ENCODE measurements around the gene APC2. TPM values are rescaled to one million over a fixed set of nuclear protein-coding genes. Genes with fewer than 3 reads are reported as not detected.

The APC2 gene
- polyA plus RNA-seq, 4 donors = 0.58 to 2.1 (median 0.81) TPM; not detected in 1

GRCh38 chr19:1424192-1424955, 25.5 kb upstream of the APC2 start:
- no peak for FAIRE-seq

DNA sequence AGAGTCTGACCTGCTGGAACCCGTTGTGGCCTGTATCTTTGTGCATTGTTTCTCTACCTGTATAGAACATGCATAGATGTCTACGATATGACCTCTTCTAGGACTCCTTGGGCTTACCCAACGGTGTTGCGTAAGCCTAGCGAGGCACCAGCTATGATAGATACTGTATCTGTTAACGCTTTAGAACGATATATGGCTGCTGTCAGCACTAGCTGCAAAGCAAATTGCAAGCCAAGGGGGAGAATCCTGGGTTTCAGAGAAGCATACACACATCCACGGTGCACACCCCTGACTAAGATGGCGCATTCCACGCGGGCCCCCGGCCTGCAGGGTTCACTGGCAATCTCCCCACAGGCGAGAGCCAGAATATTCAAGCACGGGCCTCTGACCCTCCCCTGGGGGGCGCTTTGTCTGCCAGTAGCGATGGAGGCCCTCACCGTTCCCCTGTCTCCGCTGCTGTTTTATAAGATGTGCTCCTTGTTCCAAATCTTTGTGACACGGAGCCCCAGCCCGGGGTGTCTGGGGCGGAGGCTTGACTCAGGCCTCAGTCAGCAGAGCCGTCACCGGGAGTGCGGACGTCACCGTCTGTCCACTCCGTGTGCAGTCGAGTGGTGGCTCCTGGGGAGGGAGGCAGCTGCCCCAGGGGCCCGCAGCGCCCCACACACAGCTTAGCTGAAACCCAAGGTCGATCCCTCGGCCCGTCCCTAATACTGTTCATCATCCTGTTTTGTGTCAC, 24.7 kb upstream of the APC2 start:
- Histone ChIP-seq H3K27me3 (ENCODE audit: control insufficient read depth in 3 of 3, insufficient read depth in 3 of 3, low read length in 3 of 3) (no peaks in the 10 kb centered on the region), H3K9me3 (ENCODE audit: control insufficient read depth in 2 of 2, insufficient read depth in 1 of 2, low read depth in 1 of 2, low read length in 1 of 2) (no peaks in the 10 kb centered on the region), H3K4me3 (ENCODE audit: low read depth in 1 of 3, low read length in 3 of 3) (no peak overlapping the region), H3K4me1 (ENCODE audit: control insufficient read depth in 3 of 3, insufficient read depth in 2 of 3, low read depth in 1 of 3, low read length in 2 of 3) (peaks cover 0 to 35% (median 0%) of the 10 kb centered on the region in 3 donors), H3K36me3 (ENCODE audit: control insufficient read depth in 3 of 3, insufficient read depth in 2 of 3, low read depth in 1 of 3, low read length in 3 of 3) (peaks cover 17 to 99% (median 17%) of the 10 kb centered on the region in 3 donors), H3K27ac (ENCODE audit: low read depth in 1 of 3, low read length in 2 of 3) (peak overlapping the region in 1 of 3 donors; percentile 84)
- peak in 1 of 2 donors; percentile 68 for DNase-seq
- 89 to 91% (median 89%) methylated on average over 33 of the region's 33 CpGs for WGBS, 3 donors
- FAIRE-seq = no peak

More at GRCh38 chr19:1424192-1424955, 25.5 kb upstream of the APC2 start:
- Histone ChIP-seq H3K4me1 (ENCODE audit: control insufficient read depth in 3 of 3, insufficient read depth in 2 of 3, low read depth in 1 of 3, low read length in 2 of 3) (peaks cover 0 to 29% (median 0%) of the 10 kb centered on the region in 3 donors), H3K4me3 (ENCODE audit: low read depth in 1 of 3, low read length in 3 of 3) (peak overlapping the region in 1 of 3 donors; percentile 5), H3K27me3 (ENCODE audit: control insufficient read depth in 3 of 3, insufficient read depth in 3 of 3, low read length in 3 of 3) (no peaks in the 10 kb centered on the region), H3K36me3 (ENCODE audit: control insufficient read depth in 3 of 3, insufficient read depth in 2 of 3, low read depth in 1 of 3, low read length in 3 of 3) (peaks cover 14 to 98% (median 17%) of the 10 kb centered on the region in 3 donors), H3K27ac (ENCODE audit: low read depth in 1 of 3, low read length in 2 of 3) (peak overlapping the region; percentile 5 to 84 (median 36)), H3K9me3 (ENCODE audit: control insufficient read depth in 2 of 2, insufficient read depth in 1 of 2, low read depth in 1 of 2, low read length in 1 of 2) (no peaks in the 10 kb centered on the region)
- 57 to 72% (median 66%) methylated on average over 35 to 40 of the region's 42 CpGs for WGBS, 3 donors
- DNase-seq = peak; percentile 88 to 93

GRCh38 chr19:1425902-1426301, 24.0 kb upstream of the APC2 start:
- WGBS, 3 donors = 93 to 94% (median 93%) methylated on average over 14 of the region's 14 CpGs
- DNase-seq (no peak), FAIRE-seq (no peak)
- Histone ChIP-seq H3K4me3 (ENCODE audit: low read depth in 1 of 3, low read length in 3 of 3) (no peak overlapping the region), H3K9me3 (ENCODE audit: control insufficient read depth in 2 of 2, insufficient read depth in 1 of 2, low read depth in 1 of 2, low read length in 1 of 2) (no peaks in the 10 kb centered on the region), H3K27ac (ENCODE audit: low read depth in 1 of 3, low read length in 2 of 3) (no peak overlapping the region), H3K4me1 (ENCODE audit: control insufficient read depth in 3 of 3, insufficient read depth in 2 of 3, low read depth in 1 of 3, low read length in 2 of 3) (peaks cover 0 to 35% (median 0%) of the 10 kb centered on the region in 3 donors), H3K36me3 (ENCODE audit: control insufficient read depth in 3 of 3, insufficient read depth in 2 of 3, low read depth in 1 of 3, low read length in 3 of 3) (peaks cover 17 to 98% (median 17%) of the 10 kb centered on the region in 3 donors), H3K27me3 (ENCODE audit: control insufficient read depth in 3 of 3, insufficient read depth in 3 of 3, low read length in 3 of 3) (no peaks in the 10 kb centered on the region)

GRCh38 chr19:1426736-1427135, 23.2 kb upstream of the APC2 start:
- Histone ChIP-seq H3K27ac (ENCODE audit: low read depth in 1 of 3, low read length in 2 of 3) (no peak overlapping the region), H3K4me1 (ENCODE audit: control insufficient read depth in 3 of 3, insufficient read depth in 2 of 3, low read depth in 1 of 3, low read length in 2 of 3) (peaks cover 0 to 35% (median 0%) of the 10 kb centered on the region in 3 donors), H3K27me3 (ENCODE audit: control insufficient read depth in 3 of 3, insufficient read depth in 3 of 3, low read length in 3 of 3) (no peaks in the 10 kb centered on the region), H3K9me3 (ENCODE audit: control insufficient read depth in 2 of 2, insufficient read depth in 1 of 2, low read depth in 1 of 2, low read length in 1 of 2) (no peaks in the 10 kb centered on the region), H3K4me3 (ENCODE audit: low read depth in 1 of 3, low read length in 3 of 3) (no peak overlapping the region), H3K36me3 (ENCODE audit: control insufficient read depth in 3 of 3, insufficient read depth in 2 of 3, low read depth in 1 of 3, low read length in 3 of 3) (peaks cover 18 to 98% (median 20%) of the 10 kb centered on the region in 3 donors)
- no peak for FAIRE-seq
- DNase-seq = no peak
- WGBS, 3 donors = 83 to 87% (median 86%) methylated on average over 9 of the region's 9 CpGs

- H3K4me3 ChIP-seq (ENCODE audit: low read depth in 1 of 3, low read length in 3 of 3) = no peak overlapping the region
- H3K27ac ChIP-seq (ENCODE audit: low read depth in 1 of 3, low read length in 2 of 3) = no peak overlapping the region
- peaks cover 0 to 35% (median 0%) of the 10 kb centered on the region in 3 donors for H3K4me1 ChIP-seq (ENCODE audit: control insufficient read depth in 3 of 3, insufficient read depth in 2 of 3, low read depth in 1 of 3, low read length in 2 of 3)
- no peak for FAIRE-seq
- no peaks in the 10 kb centered on the region for H3K9me3 ChIP-seq (ENCODE audit: control insufficient read depth in 2 of 2, insufficient read depth in 1 of 2, low read depth in 1 of 2, low read length in 1 of 2)
- DNase-seq = no peak
- peaks cover 18 to 98% (median 20%) of the 10 kb centered on the region in 3 donors for H3K36me3 ChIP-seq (ENCODE audit: control insufficient read depth in 3 of 3, insufficient read depth in 2 of 3, low read depth in 1 of 3, low read length in 3 of 3)
- H3K27me3 ChIP-seq (ENCODE audit: control insufficient read depth in 3 of 3, insufficient read depth in 3 of 3, low read length in 3 of 3) = no peaks in the 10 kb centered on the region
- 94% methylated on average over 27 of the region's 27 CpGs for WGBS, 3 donors
These were observed 22.6 kb upstream of the APC2 start for GRCh38 chr19:1427221-1427920.

- DNase-seq (no peak), FAIRE-seq (no peak)
- Histone ChIP-seq H3K4me3 (ENCODE audit: low read depth in 1 of 3, low read length in 3 of 3) (no peak overlapping the region), H3K27me3 (ENCODE audit: control insufficient read depth in 3 of 3, insufficient read depth in 3 of 3, low read length in 3 of 3) (no peaks in the 10 kb centered on the region), H3K4me1 (ENCODE audit: control insufficient read depth in 3 of 3, insufficient read depth in 2 of 3, low read depth in 1 of 3, low read length in 2 of 3) (peaks cover 0 to 31% (median 0%) of the 10 kb centered on the region in 3 donors), H3K27ac (ENCODE audit: low read depth in 1 of 3, low read length in 2 of 3) (peak overlapping the region in 1 of 3 donors; percentile 22), H3K9me3 (ENCODE audit: control insufficient read depth in 2 of 2, insufficient read depth in 1 of 2, low read depth in 1 of 2, low read length in 1 of 2) (no peaks in the 10 kb centered on the region), H3K36me3 (ENCODE audit: control insufficient read depth in 3 of 3, insufficient read depth in 2 of 3, low read depth in 1 of 3, low read length in 3 of 3) (peaks cover 16 to 98% (median 19%) of the 10 kb centered on the region in 3 donors)
- 82 to 90% (median 88%) methylated on average over 32 to 41 of the region's 41 CpGs for WGBS, 3 donors
These were observed 21.1 kb upstream of the APC2 start for GRCh38 chr19:1428738-1429391.

DNA sequence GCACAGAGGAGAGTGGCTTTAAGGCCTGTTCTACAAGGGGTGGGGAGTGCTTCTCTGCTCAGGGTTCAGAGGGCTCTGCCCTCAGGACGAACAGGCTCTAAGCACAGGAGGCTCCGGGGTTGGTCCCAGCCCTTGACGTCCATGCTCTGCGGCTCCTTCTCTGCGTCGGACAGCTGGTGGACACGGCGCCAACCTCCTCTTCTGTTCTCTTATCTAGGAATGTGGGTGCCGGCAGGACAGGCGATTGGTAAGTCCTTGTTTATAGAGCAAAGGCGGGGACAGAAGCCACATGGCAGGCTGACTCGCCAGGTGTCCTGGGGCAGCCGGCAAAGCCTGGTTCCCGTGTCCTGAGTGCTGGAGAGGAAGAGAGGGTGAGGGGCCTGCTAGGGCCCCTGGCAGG, 20.2 kb upstream of the APC2 start:
- Histone ChIP-seq H3K27me3 (ENCODE audit: control insufficient read depth in 3 of 3, insufficient read depth in 3 of 3, low read length in 3 of 3) (no peaks in the 10 kb centered on the region), H3K4me1 (ENCODE audit: control insufficient read depth in 3 of 3, insufficient read depth in 2 of 3, low read depth in 1 of 3, low read length in 2 of 3) (peaks cover 0 to 24% (median 0%) of the 10 kb centered on the region in 3 donors), H3K9me3 (ENCODE audit: control insufficient read depth in 2 of 2, insufficient read depth in 1 of 2, low read depth in 1 of 2, low read length in 1 of 2) (no peaks in the 10 kb centered on the region), H3K36me3 (ENCODE audit: control insufficient read depth in 3 of 3, insufficient read depth in 2 of 3, low read depth in 1 of 3, low read length in 3 of 3) (peaks cover 13 to 99% (median 27%) of the 10 kb centered on the region in 3 donors), H3K4me3 (ENCODE audit: low read depth in 1 of 3, low read length in 3 of 3) (no peak overlapping the region), H3K27ac (ENCODE audit: low read depth in 1 of 3, low read length in 2 of 3) (peak overlapping the region in 1 of 3 donors; percentile 21)
- no peak for FAIRE-seq
- 22 to 65% (median 46%) methylated on average over 14 of the region's 14 CpGs for WGBS, 3 donors
- DNase-seq = peak; percentile 58 to 82

Data from small intestine (tissue), 7 donors.